HT1080 (cell line): ENCODE data around the gene ITGB3. TPM values are rescaled to one million over a fixed set of nuclear protein-coding genes. Genes with fewer than 3 reads are reported as not detected.
A peak's percentile ranks its signal among the peaks of the same experiment; 100 is the strongest.

Experiments used
- DNase-seq: peaks from one replicate; pipeline ENCODE4 v3.0.0-alpha.2; 2015; ENCODE audit warnings: low read depth
- total RNA-seq: library from RNA; depleted of rRNA; stranded (reverse); fragments of >200 nt; shearing (Covaris generic); gene quantifications from 2 replicates; pipeline ENCODE4 v1.2.3, GENCODE V29; 2014

The ITGB3 gene
- total RNA-seq, 1 experiment from 2014 or later = 1.7 TPM

GRCh38 chr17:47274319-47275069, 20.9 kb downstream of the ITGB3 start:
- no peak for DNase-seq

GRCh38 chr17:47275245-47275984, 21.8 kb downstream of the ITGB3 start:
- no peak for DNase-seq

- no peak for DNase-seq
Observed at GRCh38 chr17:47276444-47276843, 22.8 kb downstream of the ITGB3 start.

- peak; percentile 47 for DNase-seq
Observed at GRCh38 chr17:47276868-47277267, 23.2 kb downstream of the ITGB3 start.

GRCh38 chr17:47277921-47278320, 24.3 kb downstream of the ITGB3 start:
- DNase-seq = no peak

GRCh38 chr17:47278561-47278960, 24.9 kb downstream of the ITGB3 start:
- no peak for DNase-seq

GRCh38 chr17:47279062-47279801, 25.6 kb downstream of the ITGB3 start:
- DNase-seq = peak; percentile 98

- DNase-seq = peak; percentile 74
Observed at GRCh38 chr17:47280072-47280811, 26.6 kb downstream of the ITGB3 start.

- DNase-seq = no peak
Observed at GRCh38 chr17:47281216-47281615, 27.6 kb downstream of the ITGB3 start.

GRCh38 chr17:47285003-47285402, 31.4 kb downstream of the ITGB3 start:
- no peak for DNase-seq

- peak; percentile 22 for DNase-seq
Observed at GRCh38 chr17:47286198-47286914, 32.7 kb downstream of the ITGB3 start.

GRCh38 chr17:47287068-47287467, 33.4 kb downstream of the ITGB3 start:
- DNase-seq = no peak

GRCh38 chr17:47287639-47288038, 34.0 kb downstream of the ITGB3 start:
- no peak for DNase-seq

GRCh38 chr17:47288531-47289116, 35.0 kb downstream of the ITGB3 start:
- no peak for DNase-seq

- DNase-seq = no peak
Observed at GRCh38 chr17:47289302-47289701, 35.7 kb downstream of the ITGB3 start.

- DNase-seq = no peak
Observed at GRCh38 chr17:47290870-47291241, 37.2 kb downstream of the ITGB3 start.

- DNase-seq = no peak
Observed at GRCh38 chr17:47291242-47291873, 37.7 kb downstream of the ITGB3 start.

GRCh38 chr17:47292206-47292605, 38.6 kb downstream of the ITGB3 start:
- no peak for DNase-seq

- no peak for DNase-seq
Observed at GRCh38 chr17:47295037-47295873, 41.6 kb downstream of the ITGB3 start.
